Fibroblast of pulmonary artery (primary cell): ENCODE results near the gene CA10.

ENCODE experiments used
- DNase-seq: peaks from one replicate; pipeline ENCODE4 v3.0.0-alpha.2; 2010; ENCODE audit warnings: low read depth
- H3K4me3 ChIP-seq: replicated peaks from 2 replicates; pipeline ENCODE4 v1.5.1; 2011; ENCODE audit warnings: low read depth, mild to moderate bottlenecking, control low read depth, low read length, moderate library complexity
- CTCF ChIP-seq: IDR thresholded peaks from 2 replicates; pipeline ENCODE4 v1.5.1; 2011; ENCODE audit warnings: mild to moderate bottlenecking, control low read depth, low read length, inconsistent platforms; ENCODE audit errors: missing control alignments

The CA10 gene

GRCh38 chr17:51850201-51850600 is 308.3 kb downstream of the CA10 start:
- no peak for DNase-seq
- TF ChIP-seq CTCF, result no peak
- no peak overlapping the region for H3K4me3 ChIP-seq

- DNase-seq, result no peak
- no peak for TF ChIP-seq CTCF
- H3K4me3 ChIP-seq, result no peak overlapping the region
Observed at GRCh38 chr17:51848451-51848850, 310.1 kb downstream of the CA10 start.

GRCh38 chr17:51846566-51846965 is 311.9 kb downstream of the CA10 start:
- DNase-seq, result no peak
- H3K4me3 ChIP-seq, result no peak overlapping the region
- TF ChIP-seq CTCF, result no peak

- no peak for DNase-seq
- TF ChIP-seq CTCF, result no peak
- H3K4me3 ChIP-seq, result no peak overlapping the region
Observed at GRCh38 chr17:51845776-51846175, 312.7 kb downstream of the CA10 start.

GRCh38 chr17:51842763-51843162 is 315.8 kb downstream of the CA10 start:
- no peak for DNase-seq
- TF ChIP-seq CTCF, result no peak
- no peak overlapping the region for H3K4me3 ChIP-seq

- no peak for TF ChIP-seq CTCF
- no peak for DNase-seq
- no peak overlapping the region for H3K4me3 ChIP-seq
Observed at GRCh38 chr17:51841669-51842068, 316.8 kb downstream of the CA10 start.

- no peak overlapping the region for H3K4me3 ChIP-seq
- TF ChIP-seq CTCF, result no peak
- no peak for DNase-seq
Observed at GRCh38 chr17:51840688-51841087, 317.8 kb downstream of the CA10 start.
